CD4-positive, CD25-positive, alpha-beta regulatory T cell (primary cell): Measurements from ENCODE around the gene ZNF799. TPM values are rescaled to one million over a fixed set of nuclear protein-coding genes. Genes with fewer than 3 reads are reported as not detected.
"Not testable (repeated sequence)": the region's sequence is repeated elsewhere in the genome, so short reads cannot be mapped to it uniquely, and the experiment has no call there.

Experiments used
- ATAC-seq, 2 donors: fragments of 150-1000 bp; cut with Tn5 transposase; one replicate each; pipeline ENCODE4 v1.10.0; 2021; ENCODE audit warnings: low read depth in 2 of 2, moderate number of reproducible peaks in 2 of 2, moderate library complexity in 1 of 2
- DNase-seq, 3 donors: peaks; one replicate each; pipeline versions ENCODE4 v3.0.0 to v3.0.0-alpha.2; 2012 to 2022; ENCODE audit warnings: mixed read lengths in 1 of 3
- H3K27ac ChIP-seq: one replicate; pipeline ENCODE4 v1.7.0; 2013; ENCODE audit warnings: mild to moderate bottlenecking, low read length; ENCODE audit not compliant: insufficient read depth, poor library complexity, severe bottlenecking
- H3K27me3 ChIP-seq: one replicate; pipeline ENCODE4 v1.7.0; 2013; ENCODE audit warnings: low read length; ENCODE audit not compliant: control insufficient read depth, insufficient read depth
- H3K36me3 ChIP-seq: one replicate; pipeline ENCODE4 v1.7.0; 2013; ENCODE audit warnings: mild to moderate bottlenecking, low read length, moderate library complexity; ENCODE audit not compliant: control insufficient read depth, insufficient read depth
- H3K4me1 ChIP-seq: 2 replicates; pipeline ENCODE4 v1.7.0; 2013; ENCODE audit warnings: mild to moderate bottlenecking, low read length; ENCODE audit not compliant: insufficient read depth, control insufficient read depth, poor library complexity, severe bottlenecking
- H3K4me3 ChIP-seq: one replicate; pipeline ENCODE4 v1.7.0; 2013; ENCODE audit warnings: low read depth, mild to moderate bottlenecking, low read length, moderate library complexity
- H3K9me3 ChIP-seq, 2 experiments: 1 replicate in 1 of 2; 2 replicates in 1 of 2; pipeline ENCODE4 v1.7.0; 2013; ENCODE audit warnings: low read length in 2 of 2, mild to moderate bottlenecking in 1 of 2, moderate library complexity in 1 of 2; ENCODE audit not compliant: control insufficient read depth in 2 of 2
- H3K27ac Mint-ChIP-seq, 3 donors: one replicate each; pipeline ENCODE4 v1.8.0; 2020 to 2022; ENCODE audit warnings: mild to moderate bottlenecking in 3 of 3, mixed read lengths in 3 of 3, moderate library complexity in 2 of 3
- H3K27me3 Mint-ChIP-seq: one replicate; pipeline ENCODE4 v1.8.0; 2022; ENCODE audit warnings: mild to moderate bottlenecking, mixed read lengths
- H3K36me3 Mint-ChIP-seq: one replicate; pipeline ENCODE4 v1.8.0; 2020; ENCODE audit warnings: mixed read lengths
- H3K4me1 Mint-ChIP-seq, 4 donors: one replicate each; pipeline ENCODE4 v1.8.0; 2020 to 2022; ENCODE audit warnings: mixed read lengths in 4 of 4, mild to moderate bottlenecking in 1 of 4
- H3K4me3 Mint-ChIP-seq, 4 donors: one replicate each; pipeline ENCODE4 v1.8.0; 2020 to 2022; ENCODE audit warnings: mild to moderate bottlenecking in 4 of 4, mixed read lengths in 4 of 4, moderate library complexity in 3 of 4
- H3K9me3 Mint-ChIP-seq, 7 donors: one replicate each; pipeline ENCODE4 v1.8.0; 2020 to 2022; ENCODE audit warnings: mixed read lengths in 7 of 7, mild to moderate bottlenecking in 3 of 7, moderate library complexity in 2 of 7
- polyA plus RNA-seq, 4 donors: library from polyadenylated mRNA; unstranded; fragments of 300-500 nt; fragmentation: Illumina TruSeq; gene quantifications; one replicate each; pipeline ENCODE4 v1.2.3, GENCODE V29; 2021
- total RNA-seq: library from RNA; stranded (reverse); gene quantifications from one replicate; pipeline ENCODE4 v1.2.3, GENCODE V29; 2022

ZNF799 gene
- total and polyA plus RNA-seq, 5 donors from 2014 or later = 1.8 to 8.1 (median 3.7) TPM

DNA sequence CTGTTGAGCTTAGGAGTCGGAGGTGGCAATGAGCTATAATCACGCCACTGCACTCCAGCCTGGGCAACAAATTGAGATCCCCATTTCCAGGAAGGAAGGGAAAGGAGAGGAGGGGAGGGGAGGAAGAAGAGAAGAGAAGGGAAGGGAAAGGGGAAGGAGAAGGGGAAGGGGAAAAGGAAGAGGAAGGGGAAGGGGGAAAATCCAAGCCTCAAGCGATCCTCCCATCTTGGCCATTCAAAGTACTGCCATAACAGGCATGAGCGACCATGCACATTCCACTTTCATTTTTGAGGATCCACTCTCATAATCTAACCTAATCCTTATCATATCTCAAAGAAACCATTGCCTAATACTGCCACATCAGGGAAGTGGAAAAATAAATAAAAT is 24.8 kb upstream of the ZNF799 start:
- Histone ChIP-seq H3K27ac (no peak overlapping the region), H3K9me3 (peaks cover 30 to 56% of the 10 kb centered on the region in 2 experiments), H3K4me1 (no peaks in the 10 kb centered on the region), H3K4me3 (no peak overlapping the region), H3K27me3 (no peaks in the 10 kb centered on the region), H3K36me3 (peaks cover 7% of the 10 kb centered on the region)
- DNase-seq = no peak
- no peak overlapping the region for H3K4me3 Mint-ChIP-seq
- no peaks in the 10 kb centered on the region for H3K4me1 Mint-ChIP-seq
- no peak for ATAC-seq
- H3K36me3 Mint-ChIP-seq = peaks cover 26% of the 10 kb centered on the region
- no peaks in the 10 kb centered on the region for H3K27me3 Mint-ChIP-seq
- H3K27ac Mint-ChIP-seq = no peak overlapping the region
- H3K9me3 Mint-ChIP-seq = peaks cover 1 to 67% (median 21%) of the 10 kb centered on the region in 7 donors

GRCh38 chr19:12425236-12425887 is 24.3 kb upstream of the ZNF799 start:
- Histone ChIP-seq H3K4me1 (no peaks in the 10 kb centered on the region), H3K4me3 (no peak overlapping the region), H3K27ac (no peak overlapping the region), H3K9me3 (peaks cover 26 to 50% of the 10 kb centered on the region in 2 experiments), H3K36me3 (peaks cover 2% of the 10 kb centered on the region), H3K27me3 (no peaks in the 10 kb centered on the region)
- H3K9me3 Mint-ChIP-seq = peaks cover 1 to 64% (median 18%) of the 10 kb centered on the region in 7 donors
- no peak overlapping the region for H3K27ac Mint-ChIP-seq
- DNase-seq = no peak
- no peak for ATAC-seq
- H3K27me3 Mint-ChIP-seq = no peaks in the 10 kb centered on the region
- no peak overlapping the region for H3K4me3 Mint-ChIP-seq
- H3K36me3 Mint-ChIP-seq = peaks cover 21% of the 10 kb centered on the region
- no peaks in the 10 kb centered on the region for H3K4me1 Mint-ChIP-seq

GRCh38 chr19:12417273-12417672 is 16.2 kb upstream of the ZNF799 start:
- not testable (repeated sequence) for H3K36me3 ChIP-seq, H3K36me3 Mint-ChIP-seq, H3K27ac Mint-ChIP-seq, H3K4me1 Mint-ChIP-seq, H3K27me3 ChIP-seq, H3K4me3 ChIP-seq, H3K4me3 Mint-ChIP-seq, DNase-seq, H3K4me1 ChIP-seq, H3K27me3 Mint-ChIP-seq, ATAC-seq, H3K27ac ChIP-seq
- H3K9me3 ChIP-seq = peaks cover 18 to 37% of the 10 kb centered on the region in 2 experiments
- peaks cover 0 to 31% (median 14%) of the 10 kb centered on the region in 7 donors for H3K9me3 Mint-ChIP-seq

DNA sequence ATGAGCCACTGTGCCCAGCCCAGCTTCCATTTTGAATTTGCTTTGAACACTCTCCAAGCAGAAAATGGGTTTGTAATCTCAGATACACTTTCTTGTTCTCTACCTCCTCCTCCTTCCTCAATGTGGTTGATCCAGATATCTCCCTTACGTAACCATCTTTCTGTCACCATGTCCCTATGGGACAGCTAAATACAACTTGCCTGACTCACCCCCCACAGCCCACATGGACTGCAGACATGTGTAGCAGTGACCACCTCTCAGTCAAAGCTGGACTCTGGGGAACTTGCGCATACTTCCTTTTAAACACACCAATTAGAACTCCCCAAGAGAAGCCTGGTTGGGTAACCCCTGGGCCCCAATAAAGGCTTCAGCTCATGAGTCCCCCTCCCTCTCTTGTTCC is 10.8 kb upstream of the ZNF799 start:
- no peaks in the 10 kb centered on the region for H3K27me3 ChIP-seq
- H3K4me1 ChIP-seq = no peaks in the 10 kb centered on the region
- Mint-ChIP-seq H3K9me3 (peaks cover 3 to 31% (median 12%) of the 10 kb centered on the region in 7 donors), H3K27ac (peak overlapping the region in 1 of 3 donors; percentile 52), H3K27me3 (no peaks in the 10 kb centered on the region), H3K4me3 (no peak overlapping the region), H3K36me3 (peaks cover 8% of the 10 kb centered on the region), H3K4me1 (no peaks in the 10 kb centered on the region)
- H3K36me3 ChIP-seq = no peaks in the 10 kb centered on the region
- no peak overlapping the region for H3K4me3 ChIP-seq
- DNase-seq (no peak), ATAC-seq (no peak)
- no peak overlapping the region for H3K27ac ChIP-seq
- peaks cover 3 to 13% of the 10 kb centered on the region in 2 experiments for H3K9me3 ChIP-seq

GRCh38 chr19:12399901-12400632 is 1.0 kb downstream of the ZNF799 start:
- peaks cover 16 to 33% (median 18%) of the 10 kb centered on the region in 4 donors for H3K4me1 Mint-ChIP-seq
- not testable (repeated sequence) for H3K27ac ChIP-seq

GRCh38 chr19:12391148-12391547 is 9.9 kb downstream of the ZNF799 start:
- H3K27ac ChIP-seq, H3K27me3 Mint-ChIP-seq, DNase-seq, ATAC-seq, H3K4me3 ChIP-seq, H3K4me1 ChIP-seq, H3K4me1 Mint-ChIP-seq, H3K27ac Mint-ChIP-seq, H3K27me3 ChIP-seq, H3K4me3 Mint-ChIP-seq: not testable (repeated sequence)
- Mint-ChIP-seq H3K9me3 (peaks cover 0 to 72% (median 21%) of the 10 kb centered on the region in 7 donors), H3K36me3 (peaks cover 51% of the 10 kb centered on the region)
- H3K36me3 ChIP-seq = peaks cover 23% of the 10 kb centered on the region
- H3K9me3 ChIP-seq = peaks cover 42 to 56% of the 10 kb centered on the region in 2 experiments

More at GRCh38 chr19:12399901-12400632, 1.0 kb downstream of the ZNF799 start:
- Histone ChIP-seq H3K4me3 (peak overlapping the region; percentile 53), H3K4me1 (peaks cover 13% of the 10 kb centered on the region)
- not testable (repeated sequence) for H3K9me3 ChIP-seq, H3K27me3 Mint-ChIP-seq, H3K27me3 ChIP-seq, H3K36me3 ChIP-seq
- peaks cover 17% of the 10 kb centered on the region for H3K36me3 Mint-ChIP-seq
- peak overlapping the region in 2 of 3 donors; percentile 83 to 86 for H3K27ac Mint-ChIP-seq
- ATAC-seq (peak; percentile 27 to 50), DNase-seq (peak in 2 of 3 donors; percentile 7 to 8)
- H3K9me3 Mint-ChIP-seq = peaks cover 3 to 21% (median 7%) of the 10 kb centered on the region in 7 donors
- peak overlapping the region; percentile 89 to 94 (median 92) for H3K4me3 Mint-ChIP-seq

- H3K4me3 ChIP-seq, DNase-seq, ATAC-seq, H3K27me3 ChIP-seq, H3K27ac Mint-ChIP-seq, H3K4me3 Mint-ChIP-seq, H3K27ac ChIP-seq, H3K4me1 Mint-ChIP-seq, H3K27me3 Mint-ChIP-seq, H3K4me1 ChIP-seq: not testable (repeated sequence)
- Mint-ChIP-seq H3K36me3 (peaks cover 32% of the 10 kb centered on the region), H3K9me3 (peaks cover 0 to 65% (median 19%) of the 10 kb centered on the region in 7 donors)
- H3K36me3 ChIP-seq = peaks cover 11% of the 10 kb centered on the region
- H3K9me3 ChIP-seq = peaks cover 36 to 60% of the 10 kb centered on the region in 2 experiments
Observed at GRCh38 chr19:12386365-12386764, 14.7 kb downstream of the ZNF799 start.
